ENCODE results near the gene LIMK1. TPM values are rescaled to one million over a fixed set of nuclear protein-coding genes. Genes with fewer than 3 reads are reported as not detected.

The LIMK1 gene
- 11.6 and 48.8 TPM in 2 replicates for total RNA-seq

DNA sequence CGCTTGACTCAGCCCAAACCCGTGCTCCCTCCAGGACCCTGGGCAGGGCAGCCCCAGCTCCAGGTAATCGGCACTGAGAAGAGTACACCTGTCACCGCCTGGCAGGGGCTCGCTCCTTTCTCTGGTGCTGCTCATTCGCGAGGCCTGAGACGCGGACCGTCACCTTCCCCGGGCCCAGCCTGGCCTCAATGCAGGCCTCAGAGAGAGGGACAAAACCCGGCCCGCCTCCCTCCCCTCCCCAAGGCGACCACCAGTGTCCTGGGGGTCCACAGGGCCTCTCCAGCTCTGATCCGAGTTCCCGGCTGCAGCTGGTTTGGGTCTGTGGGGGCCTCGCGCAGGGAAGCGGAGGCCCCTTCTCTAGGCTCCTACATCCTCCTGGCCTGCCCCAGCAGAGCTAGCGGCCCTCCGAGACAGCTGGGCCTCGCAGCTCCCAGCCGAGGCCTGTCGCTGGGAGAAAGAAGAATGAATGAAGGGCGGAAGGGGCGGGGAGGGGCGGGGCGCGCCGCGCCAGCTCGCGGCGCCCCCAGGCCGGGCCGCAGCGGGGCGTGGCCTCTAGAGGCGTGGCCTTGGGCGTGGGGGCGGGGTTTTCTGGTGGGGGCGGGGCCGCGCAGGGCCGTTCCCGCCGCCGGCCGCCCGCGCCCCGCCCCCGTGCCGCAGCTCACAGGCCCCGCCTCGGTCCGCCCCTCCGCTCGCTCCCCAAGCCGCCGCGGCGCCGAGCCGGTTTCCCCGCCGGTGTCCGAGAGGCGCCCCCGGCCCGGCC, at the start of gene LIMK1:
LIMK1 (plus strand) TSS at position 688 of the 760 bp plus-strand sequence. CDS start 187 bp downstream, outside the sequence.

Other genes starting within 250 kb of the LIMK1 start
- gene METTL27, start 241.3 kb upstream of the LIMK1 start, total RNA-seq, result 3.1 and 4.4 TPM in 2 replicates
- gene TMEM270, start 222.6 kb upstream of the LIMK1 start, total RNA-seq, result not detected in 2 replicates
- 0.14 TPM in 1 of 2 replicates, not detected in the other for gene ELN, start 55.6 kb upstream of the LIMK1 start, total RNA-seq
- gene EIF4H, start 90.6 kb downstream of the LIMK1 start, total RNA-seq, result 399 and 460 TPM in 2 replicates
- gene LAT2, start 126.2 kb downstream of the LIMK1 start, total RNA-seq, result 0.36 and 1.4 TPM in 2 replicates
- 13.2 and 13.3 TPM in 2 replicates for gene RFC2, start 170.6 kb downstream of the LIMK1 start, total RNA-seq
- gene CLIP2, start 205.6 kb downstream of the LIMK1 start, total RNA-seq, result 12.0 and 24.4 TPM in 2 replicates